ENCODE results near the gene NR1I3. TPM values are rescaled to one million over a fixed set of nuclear protein-coding genes. Genes with fewer than 3 reads are reported as not detected.

The NR1I3 gene
- total and polyA plus RNA-seq, 2 of the 13 experiments (the other 11 are each of a cell fraction or from before 2014, with no cell fraction given): 0.62 to 0.95 TPM

DNA sequence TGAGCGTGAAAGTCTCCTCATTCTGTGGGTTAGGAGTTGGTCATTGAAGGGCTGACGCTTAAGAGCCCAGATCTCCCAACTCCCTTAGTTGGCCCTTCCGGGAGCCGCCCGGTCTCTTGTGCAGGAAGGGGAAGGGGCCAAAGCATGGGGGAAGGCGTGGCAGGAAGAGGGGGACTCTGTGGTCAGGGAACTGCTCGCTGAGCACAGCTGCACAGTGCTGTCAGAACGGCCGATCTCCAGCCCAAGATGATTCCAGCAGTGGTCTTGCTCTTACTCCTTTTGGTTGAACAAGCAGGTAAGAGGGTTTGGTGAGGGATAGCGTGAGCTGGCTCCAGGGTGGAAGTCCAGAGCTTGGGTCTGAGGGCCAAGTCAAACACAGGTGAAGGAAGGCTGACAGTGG lies 22.9 kb downstream of the NR1I3 start, which contains the start of gene FCER1G (continued):
- TF ChIP-seq, protein P1, sequence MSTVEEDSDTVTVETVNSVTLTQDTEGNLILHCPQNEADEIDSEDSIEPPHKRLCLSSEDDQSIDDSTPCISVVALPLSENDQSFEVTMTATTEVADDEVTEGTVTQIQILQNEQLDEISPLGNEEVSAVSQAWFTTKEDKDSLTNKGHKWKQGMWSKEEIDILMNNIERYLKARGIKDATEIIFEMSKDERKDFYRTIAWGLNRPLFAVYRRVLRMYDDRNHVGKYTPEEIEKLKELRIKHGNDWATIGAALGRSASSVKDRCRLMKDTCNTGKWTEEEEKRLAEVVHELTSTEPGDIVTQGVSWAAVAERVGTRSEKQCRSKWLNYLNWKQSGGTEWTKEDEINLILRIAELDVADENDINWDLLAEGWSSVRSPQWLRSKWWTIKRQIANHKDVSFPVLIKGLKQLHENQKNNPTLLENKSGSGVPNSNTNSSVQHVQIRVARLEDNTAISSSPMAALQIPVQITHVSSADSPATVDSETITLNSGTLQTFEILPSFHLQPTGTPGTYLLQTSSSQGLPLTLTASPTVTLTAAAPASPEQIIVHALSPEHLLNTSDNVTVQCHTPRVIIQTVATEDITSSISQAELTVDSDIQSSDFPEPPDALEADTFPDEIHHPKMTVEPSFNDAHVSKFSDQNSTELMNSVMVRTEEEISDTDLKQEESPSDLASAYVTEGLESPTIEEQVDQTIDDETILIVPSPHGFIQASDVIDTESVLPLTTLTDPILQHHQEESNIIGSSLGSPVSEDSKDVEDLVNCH (CRISPR knock-in tag; IDR thresholded peaks at IDR 0.05): no peak
- TF ChIP-seq, protein P2, sequence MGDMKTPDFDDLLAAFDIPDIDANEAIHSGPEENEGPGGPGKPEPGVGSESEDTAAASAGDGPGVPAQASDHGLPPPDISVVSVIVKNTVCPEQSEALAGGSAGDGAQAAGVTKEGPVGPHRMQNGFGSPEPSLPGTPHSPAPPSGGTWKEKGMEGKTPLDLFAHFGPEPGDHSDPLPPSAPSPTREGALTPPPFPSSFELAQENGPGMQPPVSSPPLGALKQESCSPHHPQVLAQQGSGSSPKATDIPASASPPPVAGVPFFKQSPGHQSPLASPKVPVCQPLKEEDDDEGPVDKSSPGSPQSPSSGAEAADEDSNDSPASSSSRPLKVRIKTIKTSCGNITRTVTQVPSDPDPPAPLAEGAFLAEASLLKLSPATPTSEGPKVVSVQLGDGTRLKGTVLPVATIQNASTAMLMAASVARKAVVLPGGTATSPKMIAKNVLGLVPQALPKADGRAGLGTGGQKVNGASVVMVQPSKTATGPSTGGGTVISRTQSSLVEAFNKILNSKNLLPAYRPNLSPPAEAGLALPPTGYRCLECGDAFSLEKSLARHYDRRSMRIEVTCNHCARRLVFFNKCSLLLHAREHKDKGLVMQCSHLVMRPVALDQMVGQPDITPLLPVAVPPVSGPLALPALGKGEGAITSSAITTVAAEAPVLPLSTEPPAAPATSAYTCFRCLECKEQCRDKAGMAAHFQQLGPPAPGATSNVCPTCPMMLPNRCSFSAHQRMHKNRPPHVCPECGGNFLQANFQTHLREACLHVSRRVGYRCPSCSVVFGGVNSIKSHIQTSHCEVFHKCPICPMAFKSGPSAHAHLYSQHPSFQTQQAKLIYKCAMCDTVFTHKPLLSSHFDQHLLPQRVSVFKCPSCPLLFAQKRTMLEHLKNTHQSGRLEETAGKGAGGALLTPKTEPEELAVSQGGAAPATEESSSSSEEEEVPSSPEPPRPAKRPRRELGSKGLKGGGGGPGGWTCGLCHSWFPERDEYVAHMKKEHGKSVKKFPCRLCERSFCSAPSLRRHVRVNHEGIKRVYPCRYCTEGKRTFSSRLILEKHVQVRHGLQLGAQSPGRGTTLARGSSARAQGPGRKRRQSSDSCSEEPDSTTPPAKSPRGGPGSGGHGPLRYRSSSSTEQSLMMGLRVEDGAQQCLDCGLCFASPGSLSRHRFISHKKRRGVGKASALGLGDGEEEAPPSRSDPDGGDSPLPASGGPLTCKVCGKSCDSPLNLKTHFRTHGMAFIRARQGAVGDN (CRISPR knock-in tag; IDR thresholded peaks at IDR 0.05): peak; percentile 26; the same call in 1 of the 2 replicates
- no peak for TF ChIP-seq ELF1 (CRISPR knock-in tag; IDR thresholded peaks at IDR 0.05)
- TF ChIP-seq, protein P3, sequence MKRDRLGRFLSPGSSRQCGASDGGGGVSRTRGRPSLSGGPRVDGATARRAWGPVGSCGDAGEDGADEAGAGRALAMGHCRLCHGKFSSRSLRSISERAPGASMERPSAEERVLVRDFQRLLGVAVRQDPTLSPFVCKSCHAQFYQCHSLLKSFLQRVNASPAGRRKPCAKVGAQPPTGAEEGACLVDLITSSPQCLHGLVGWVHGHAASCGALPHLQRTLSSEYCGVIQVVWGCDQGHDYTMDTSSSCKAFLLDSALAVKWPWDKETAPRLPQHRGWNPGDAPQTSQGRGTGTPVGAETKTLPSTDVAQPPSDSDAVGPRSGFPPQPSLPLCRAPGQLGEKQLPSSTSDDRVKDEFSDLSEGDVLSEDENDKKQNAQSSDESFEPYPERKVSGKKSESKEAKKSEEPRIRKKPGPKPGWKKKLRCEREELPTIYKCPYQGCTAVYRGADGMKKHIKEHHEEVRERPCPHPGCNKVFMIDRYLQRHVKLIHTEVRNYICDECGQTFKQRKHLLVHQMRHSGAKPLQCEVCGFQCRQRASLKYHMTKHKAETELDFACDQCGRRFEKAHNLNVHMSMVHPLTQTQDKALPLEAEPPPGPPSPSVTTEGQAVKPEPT (CRISPR knock-in tag; IDR thresholded peaks at IDR 0.05; ENCODE audit: low read depth): no peak
